NB4 (cell line): ENCODE results near the gene INTS1.

Experiments
- CTCF ChIP-seq: IDR thresholded peaks from one replicate; pipeline ENCODE4 v1.5.1; 2012; ENCODE audit warnings: low read depth, low read length
- MAX ChIP-seq: IDR thresholded peaks from 2 replicates; pipeline ENCODE4 v1.6.1; 2011; ENCODE audit warnings: low read depth, low read length
- POLR2A ChIP-seq: IDR thresholded peaks from 2 replicates; pipeline ENCODE4 v1.6.1; 2011; ENCODE audit warnings: mild to moderate bottlenecking; ENCODE audit not compliant: insufficient read length; ENCODE audit errors: extremely low read depth

- TF ChIP-seq CTCF (peak; percentile 14), POLR2A (no peak), MAX (peak; percentile 75)
Measured at GRCh38 chr7:1457949-1458682, 46.1 kb downstream of the INTS1 start.
